ENCODE data around the gene RNF182.

- no peak for TF ChIP-seq CTCF (conservative IDR thresholded peaks at IDR 0.05 in 1 of 2, IDR thresholded peaks at IDR 0.05 in 1 of 2; ENCODE audit: low read depth in 1 of 2, low read length in 2 of 2)
- no peak for TF ChIP-seq EZH2 (IDR thresholded peaks at IDR 0.05; ENCODE audit: low read length, missing control alignments)
These were observed 99.1 kb downstream of the RNF182 start for GRCh38 chr6:14023855-14024254.
